KMS-11 (cell line): ENCODE measurements around the gene TJAP1.

Experiments
- H2AFZ ChIP-seq: fragments of 200-600 bp; sonication (generic); 2 replicates; pipeline ENCODE4 v1.6.1; 2016; ENCODE audit warnings: antibody characterized with exemption, mixed run types, low read depth
- H3K27ac ChIP-seq: fragments of 200-600 bp; sonication (generic); 2 replicates; pipeline ENCODE4 v1.6.1; 2016; ENCODE audit warnings: mild to moderate bottlenecking, mixed run types
- H3K27me3 ChIP-seq: fragments of 200-600 bp; sonication (generic); 2 replicates; pipeline ENCODE4 v1.6.1; 2017; ENCODE audit warnings: mild to moderate bottlenecking, low read depth, mixed run types, moderate library complexity; ENCODE audit not compliant: insufficient read depth
- H3K36me3 ChIP-seq: fragments of 200-600 bp; sonication (generic); 2 replicates; pipeline ENCODE4 v1.6.1; 2017; ENCODE audit warnings: mild to moderate bottlenecking, mixed run types; ENCODE audit not compliant: insufficient read depth
- H3K4me1 ChIP-seq: fragments of 200-600 bp; sonication (generic); 2 replicates; pipeline ENCODE4 v1.6.1; 2016; ENCODE audit warnings: mild to moderate bottlenecking, low read depth, mixed run types; ENCODE audit not compliant: poor library complexity, severe bottlenecking
- H3K4me2 ChIP-seq: fragments of 200-600 bp; sonication (generic); 2 replicates; pipeline ENCODE4 v1.7.0; 2016; ENCODE audit warnings: mild to moderate bottlenecking, mixed run types
- H3K4me3 ChIP-seq: fragments of 200-600 bp; sonication (generic); IDR thresholded peaks from 2 replicates; pipeline ENCODE4 v1.6.1; 2017; ENCODE audit warnings: low read depth, low read length, mixed read lengths; ENCODE audit not compliant: insufficient read depth
- H3K79me2 ChIP-seq: fragments of 200-600 bp; sonication (generic); 2 replicates; pipeline ENCODE4 v1.6.1; 2016; ENCODE audit warnings: low read depth, mixed run types; ENCODE audit not compliant: insufficient read depth
- H3K9ac ChIP-seq: fragments of 200-600 bp; sonication (generic); 2 replicates; pipeline ENCODE4 v1.6.1; 2016; ENCODE audit warnings: mild to moderate bottlenecking, mixed run types
- H4K20me1 ChIP-seq: fragments of 200-600 bp; sonication (generic); 2 replicates; pipeline ENCODE4 v1.6.1; 2016; ENCODE audit warnings: mild to moderate bottlenecking, mixed run types; ENCODE audit not compliant: insufficient read depth
- TF ChIP-seq, protein P1 (sequence below): fragments of 200-600 bp; sonication (generic); conservative IDR thresholded peaks from 2 replicates; pipeline ENCODE4 v1.6.1; 2017; ENCODE audit warnings: low read depth, mild to moderate bottlenecking, antibody characterized with exemption, low read length, moderate library complexity, mixed read lengths

TJAP1 gene

DNA sequence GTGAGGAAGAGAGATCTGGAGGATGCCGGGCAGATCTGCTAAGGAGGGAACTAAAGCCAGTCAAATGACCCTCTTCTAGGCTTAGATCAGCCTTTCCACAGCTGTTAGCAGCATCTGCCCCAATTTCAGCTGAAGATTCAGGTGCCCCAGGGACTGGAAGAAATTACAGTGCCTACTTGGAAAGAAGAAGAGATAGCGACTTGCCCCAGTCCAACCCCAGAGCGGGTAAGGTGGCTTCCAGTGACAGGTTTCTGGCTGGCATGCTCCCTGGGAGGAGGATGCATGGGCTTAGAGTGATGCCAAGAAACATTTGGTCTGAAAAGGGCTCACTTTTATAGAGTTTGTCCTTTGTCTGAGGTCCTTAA lies 620 bp downstream of the TJAP1 start:
- Histone ChIP-seq H3K4me2 (peak overlapping the region; percentile 86), H3K36me3 (no peaks in the 10 kb centered on the region), H3K9ac (peak overlapping the region; percentile 82), H3K4me3 (no peak overlapping the region), H2AFZ (peak overlapping the region; percentile 94; the same call in 1 of the 2 replicates), H3K4me1 (peaks cover 26% of the 10 kb centered on the region), H3K27ac (peak overlapping the region; percentile 43), H3K79me2 (peaks cover 11% of the 10 kb centered on the region), H3K27me3 (no peaks in the 10 kb centered on the region), H4K20me1 (no peaks in the 10 kb centered on the region)
- TF ChIP-seq, protein P1, sequence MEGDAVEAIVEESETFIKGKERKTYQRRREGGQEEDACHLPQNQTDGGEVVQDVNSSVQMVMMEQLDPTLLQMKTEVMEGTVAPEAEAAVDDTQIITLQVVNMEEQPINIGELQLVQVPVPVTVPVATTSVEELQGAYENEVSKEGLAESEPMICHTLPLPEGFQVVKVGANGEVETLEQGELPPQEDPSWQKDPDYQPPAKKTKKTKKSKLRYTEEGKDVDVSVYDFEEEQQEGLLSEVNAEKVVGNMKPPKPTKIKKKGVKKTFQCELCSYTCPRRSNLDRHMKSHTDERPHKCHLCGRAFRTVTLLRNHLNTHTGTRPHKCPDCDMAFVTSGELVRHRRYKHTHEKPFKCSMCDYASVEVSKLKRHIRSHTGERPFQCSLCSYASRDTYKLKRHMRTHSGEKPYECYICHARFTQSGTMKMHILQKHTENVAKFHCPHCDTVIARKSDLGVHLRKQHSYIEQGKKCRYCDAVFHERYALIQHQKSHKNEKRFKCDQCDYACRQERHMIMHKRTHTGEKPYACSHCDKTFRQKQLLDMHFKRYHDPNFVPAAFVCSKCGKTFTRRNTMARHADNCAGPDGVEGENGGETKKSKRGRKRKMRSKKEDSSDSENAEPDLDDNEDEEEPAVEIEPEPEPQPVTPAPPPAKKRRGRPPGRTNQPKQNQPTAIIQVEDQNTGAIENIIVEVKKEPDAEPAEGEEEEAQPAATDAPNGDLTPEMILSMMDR: no peak

DNA sequence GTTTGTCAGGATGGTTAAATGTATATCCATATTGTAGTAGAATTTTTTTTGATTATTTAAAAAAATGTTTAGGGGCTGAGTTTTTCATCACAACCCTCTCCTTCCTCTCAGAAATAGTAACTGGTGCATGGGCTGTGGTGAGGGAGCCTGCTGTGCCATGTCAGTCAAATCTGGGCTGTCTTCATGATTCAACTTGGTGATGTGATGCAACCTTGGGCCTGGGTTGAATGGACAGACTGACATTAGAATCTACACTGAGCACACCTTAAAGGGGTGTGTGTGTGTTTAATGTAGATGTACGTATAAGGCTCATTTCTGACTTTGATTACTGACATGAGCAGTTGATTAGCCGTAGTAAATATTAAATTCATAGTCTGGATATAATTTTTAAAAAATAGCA lies 3.7 kb downstream of the TJAP1 start:
- H3K27me3 ChIP-seq: no peaks in the 10 kb centered on the region
- no peaks in the 10 kb centered on the region for H4K20me1 ChIP-seq
- no peak overlapping the region for H3K27ac ChIP-seq
- H3K36me3 ChIP-seq: no peaks in the 10 kb centered on the region
- no peak overlapping the region for H3K4me2 ChIP-seq
- H3K4me3 ChIP-seq: no peak overlapping the region
- no peak overlapping the region for H3K9ac ChIP-seq
- peaks cover 26% of the 10 kb centered on the region for H3K4me1 ChIP-seq
- H3K79me2 ChIP-seq: peaks cover 11% of the 10 kb centered on the region
- TF ChIP-seq, protein P1: no peak
- H2AFZ ChIP-seq: no peak overlapping the region

DNA sequence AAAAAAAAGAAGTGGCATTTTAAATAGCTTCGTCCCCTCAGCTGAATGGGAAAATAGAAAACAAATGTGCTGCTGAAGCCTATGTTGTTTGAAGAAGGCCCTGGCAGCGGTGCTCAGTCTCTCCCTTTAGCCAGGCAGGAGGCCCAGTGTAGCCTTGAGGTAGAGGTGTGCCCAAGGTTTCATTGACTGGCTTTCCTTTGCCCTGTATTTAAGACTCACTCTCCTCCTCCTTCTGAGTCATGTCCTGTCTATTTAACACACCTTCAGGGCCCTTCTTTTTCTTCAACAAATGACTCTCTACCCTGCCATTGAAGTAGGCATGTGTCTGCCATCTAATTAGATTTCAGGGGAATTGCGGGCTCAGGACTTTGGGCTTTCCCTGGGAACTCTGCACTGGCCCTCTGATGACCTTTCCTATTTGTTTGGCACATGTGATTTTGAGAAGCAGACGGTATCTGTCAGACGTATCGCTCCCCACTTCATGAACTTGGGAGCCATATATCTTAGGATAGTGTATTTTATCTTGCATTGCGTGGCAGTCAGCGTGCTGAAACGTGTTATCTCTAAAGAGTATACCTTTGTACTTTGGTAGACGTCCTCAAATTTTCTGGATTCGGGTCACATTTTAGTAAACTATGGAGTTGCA lies 4.3 kb downstream of the TJAP1 start:
- TF ChIP-seq, protein P1: no peak
- H4K20me1 ChIP-seq: no peaks in the 10 kb centered on the region
- no peak overlapping the region for H3K4me3 ChIP-seq
- no peak overlapping the region for H3K27ac ChIP-seq
- no peak overlapping the region for H3K9ac ChIP-seq
- peaks cover 25% of the 10 kb centered on the region for H3K4me1 ChIP-seq
- H3K4me2 ChIP-seq: no peak overlapping the region
- peaks cover 11% of the 10 kb centered on the region for H3K79me2 ChIP-seq
- no peak overlapping the region for H2AFZ ChIP-seq
- no peaks in the 10 kb centered on the region for H3K27me3 ChIP-seq
- H3K36me3 ChIP-seq: no peaks in the 10 kb centered on the region

- H3K4me2 ChIP-seq: no peak overlapping the region
- no peaks in the 10 kb centered on the region for H3K27me3 ChIP-seq
- no peaks in the 10 kb centered on the region; the same call in 1 of the 2 replicates for H3K79me2 ChIP-seq
- H2AFZ ChIP-seq: no peak overlapping the region
- no peaks in the 10 kb centered on the region for H3K36me3 ChIP-seq
- no peaks in the 10 kb centered on the region for H3K4me1 ChIP-seq
- no peak overlapping the region for H3K4me3 ChIP-seq
- no peak overlapping the region for H3K9ac ChIP-seq
- no peak overlapping the region for H3K27ac ChIP-seq
- no peaks in the 10 kb centered on the region for H4K20me1 ChIP-seq
- TF ChIP-seq, protein P1: no peak
These were observed 11.4 kb downstream of the TJAP1 start for GRCh38 chr6:43488667-43489276.
